A673 (cell line): ENCODE measurements around the gene TRAPPC14.

Experiments
- CTCF ChIP-seq: fragments of 300-800, 200-600 bp; sonication (generic); conservative IDR thresholded peaks from 2 replicates; pipeline ENCODE4 v1.5.1; 2017; ENCODE audit warnings: low read depth, mild to moderate bottlenecking, antibody characterized with exemption, low read length, moderate library complexity, mixed read lengths
- EZH2 ChIP-seq: fragments of 200-600 bp; sonication (generic); IDR thresholded peaks from 2 replicates; pipeline ENCODE4 v1.6.1; 2017; ENCODE audit warnings: borderline replicate concordance, low read depth, mild to moderate bottlenecking, mixed read lengths, antibody characterized with exemption, low read length; ENCODE audit not compliant: poor library complexity, severe bottlenecking

GRCh38 chr7:100152404-100152803 is 6.1 kb downstream of the TRAPPC14 start:
- TF ChIP-seq CTCF (no peak), EZH2 (no peak)
